Upper lobe of left lung (tissue), 6 donors: Measurements from ENCODE around the gene KDM4B. TPM values are rescaled to one million over a fixed set of nuclear protein-coding genes. Genes with fewer than 3 reads are reported as not detected.

ENCODE experiments used
- ATAC-seq, 2 donors: fragments of 200-7000 bp; cut with Tn5 transposase; one replicate each; pipeline ENCODE4 v1.9.1; 2022; ENCODE audit warnings: mild to moderate bottlenecking in 2 of 2, moderate library complexity in 2 of 2; ENCODE audit not compliant: low FRiP score in 2 of 2
- DNase-seq, 2 donors: peaks; one replicate each; pipeline ENCODE4 v3.0.0-alpha.2; 2019 to 2020
- H3K27ac ChIP-seq, 4 donors: fragments of 200-600 bp; sonication (generic); one replicate each; pipeline ENCODE4 v1.5.1; 2016 to 2019
- H3K27me3 ChIP-seq, 4 donors: fragments of 200-600 bp; sonication (generic); one replicate each; pipeline ENCODE4 v1.5.1; 2017 to 2019
- H3K36me3 ChIP-seq, 4 donors: fragments of 200-600 bp; sonication (generic); one replicate each; pipeline ENCODE4 v1.5.1; 2016 to 2019
- H3K4me1 ChIP-seq, 4 donors: fragments of 200-600 bp; sonication (generic); one replicate each; pipeline ENCODE4 v1.5.1; 2018 to 2019
- H3K4me3 ChIP-seq, 4 donors: fragments of 200-600 bp; sonication (generic); one replicate each; pipeline ENCODE4 v1.5.1; 2017 to 2019; ENCODE audit warnings: mild to moderate bottlenecking in 2 of 4, moderate library complexity in 1 of 4
- H3K9me3 ChIP-seq, 4 donors: fragments of 200-600 bp; sonication (generic); one replicate each; pipeline ENCODE4 v1.5.1; 2018 to 2019
- EP300 ChIP-seq, 4 donors: sonication (generic); formaldehyde crosslinking; IDR thresholded peaks; one replicate each; pipeline ENCODE4 v1.5.1; 2017; ENCODE audit warnings: antibody characterized with exemption in 4 of 4, control low read depth in 2 of 4
- POLR2A ChIP-seq, 4 donors: fragments of 450-650 bp; IDR thresholded peaks; one replicate each; pipeline ENCODE4 v1.5.1; 2016 to 2017; ENCODE audit warnings: antibody characterized with exemption in 4 of 4, mild to moderate bottlenecking in 2 of 4
- POLR2AphosphoS5 ChIP-seq, 2 donors: sonication (generic); formaldehyde crosslinking; IDR thresholded peaks; one replicate each; pipeline ENCODE4 v1.5.1; 2017; ENCODE audit warnings: antibody characterized with exemption in 2 of 2
- WGBS, 2 donors: methylation state at CpG; one replicate each; pipeline ENCODE4 v1.1.5; 2017 to 2018; 5-methylcytosine and 5-hydroxymethylcytosine counted together
- total RNA-seq, 6 donors: library from RNA; depleted of rRNA in 4 of 6; stranded (reverse); fragments of >200 nt in 4 of 6; gene quantifications; one replicate each; pipeline versions ENCODE4 v1.1.0 to v1.2.1, GENCODE V29; 2016 to 2021
- TF ChIP-seq, protein P1 (sequence below), 6 experiments: fragments of 450-650 bp in 4 of 6; fragments of 200-600 bp in 2 of 6; sonication (generic) in 2 of 6; IDR thresholded peaks; one replicate each; pipeline ENCODE4 v1.5.1; 2016 to 2019; ENCODE audit warnings: antibody characterized with exemption in 6 of 6
- donor health status: DM: no; HTN: no; CAD: no; lungs with moderate emphysema.
- donor health status: DM: no; HTN: yes; CAD: no; lungs with severe emphysema.

KDM4B gene
- total RNA-seq, 6 donors from 2014 or later: 28.1 to 112 (median 38.2) TPM

DNA sequence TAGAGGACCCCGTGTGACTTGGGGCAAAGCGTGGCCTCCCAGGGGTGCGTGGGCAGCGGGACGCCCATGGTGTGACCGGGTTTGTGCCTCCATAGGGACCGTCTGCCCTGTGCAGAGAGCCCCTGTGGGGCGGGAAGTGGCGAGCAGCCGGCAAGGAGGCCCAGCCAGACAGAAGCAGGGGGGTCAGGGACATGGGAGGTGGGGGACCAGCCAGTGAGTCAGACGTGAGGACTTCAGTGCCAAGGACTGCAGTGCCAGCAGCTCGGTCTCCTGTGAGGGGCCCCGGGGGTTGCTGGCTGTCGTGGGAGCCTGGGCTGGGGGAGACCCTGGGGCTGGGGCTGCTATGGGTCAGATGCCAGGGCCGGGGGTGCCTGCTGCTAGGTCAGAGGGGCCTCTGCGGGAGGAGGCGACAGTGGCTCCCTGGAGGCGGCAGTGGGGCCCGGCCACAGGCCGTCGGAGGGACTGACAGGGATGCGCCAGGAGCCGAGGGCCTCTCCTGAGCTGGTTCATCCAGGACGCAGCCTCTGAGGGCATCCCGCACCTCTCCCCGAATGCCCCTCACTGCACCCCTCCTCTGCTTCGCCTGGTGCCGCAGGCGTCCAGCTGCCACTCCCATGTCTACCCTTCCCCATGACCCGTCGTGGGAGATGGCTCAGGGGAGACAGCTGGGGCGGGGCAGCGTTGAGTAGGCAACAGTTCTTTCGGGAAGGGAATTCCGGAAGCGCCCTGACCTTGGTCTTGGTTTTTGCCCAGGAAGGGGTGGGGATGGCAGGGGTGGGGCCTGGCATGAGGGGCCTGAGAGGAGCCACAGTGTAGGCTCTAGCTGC lies 80.0 kb downstream of the KDM4B start:
- Histone ChIP-seq H3K4me1 (peaks cover 26 to 46% (median 31%) of the 10 kb centered on the region in 4 donors), H3K27me3 (no peaks in the 10 kb centered on the region), H3K36me3 (peaks cover 6 to 49% (median 37%) of the 10 kb centered on the region in 4 donors), H3K27ac (no peak overlapping the region), H3K4me3 (no peak overlapping the region), H3K9me3 (no peaks in the 10 kb centered on the region)
- DNase-seq (peak in 1 of 2 donors; percentile 82), ATAC-seq (peak in 1 of 2 donors; percentile 60)
- 76 to 77% methylated on average over 17 to 28 of the region's 36 CpGs for WGBS, 2 donors
- TF ChIP-seq, protein P1, sequence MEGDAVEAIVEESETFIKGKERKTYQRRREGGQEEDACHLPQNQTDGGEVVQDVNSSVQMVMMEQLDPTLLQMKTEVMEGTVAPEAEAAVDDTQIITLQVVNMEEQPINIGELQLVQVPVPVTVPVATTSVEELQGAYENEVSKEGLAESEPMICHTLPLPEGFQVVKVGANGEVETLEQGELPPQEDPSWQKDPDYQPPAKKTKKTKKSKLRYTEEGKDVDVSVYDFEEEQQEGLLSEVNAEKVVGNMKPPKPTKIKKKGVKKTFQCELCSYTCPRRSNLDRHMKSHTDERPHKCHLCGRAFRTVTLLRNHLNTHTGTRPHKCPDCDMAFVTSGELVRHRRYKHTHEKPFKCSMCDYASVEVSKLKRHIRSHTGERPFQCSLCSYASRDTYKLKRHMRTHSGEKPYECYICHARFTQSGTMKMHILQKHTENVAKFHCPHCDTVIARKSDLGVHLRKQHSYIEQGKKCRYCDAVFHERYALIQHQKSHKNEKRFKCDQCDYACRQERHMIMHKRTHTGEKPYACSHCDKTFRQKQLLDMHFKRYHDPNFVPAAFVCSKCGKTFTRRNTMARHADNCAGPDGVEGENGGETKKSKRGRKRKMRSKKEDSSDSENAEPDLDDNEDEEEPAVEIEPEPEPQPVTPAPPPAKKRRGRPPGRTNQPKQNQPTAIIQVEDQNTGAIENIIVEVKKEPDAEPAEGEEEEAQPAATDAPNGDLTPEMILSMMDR (IDR thresholded peaks at IDR 0.05): no peak
- TF ChIP-seq POLR2A (IDR thresholded peaks at IDR 0.05) (no peak), POLR2AphosphoS5 (IDR thresholded peaks at IDR 0.05) (no peak), EP300 (IDR thresholded peaks at IDR 0.05) (no peak)

DNA sequence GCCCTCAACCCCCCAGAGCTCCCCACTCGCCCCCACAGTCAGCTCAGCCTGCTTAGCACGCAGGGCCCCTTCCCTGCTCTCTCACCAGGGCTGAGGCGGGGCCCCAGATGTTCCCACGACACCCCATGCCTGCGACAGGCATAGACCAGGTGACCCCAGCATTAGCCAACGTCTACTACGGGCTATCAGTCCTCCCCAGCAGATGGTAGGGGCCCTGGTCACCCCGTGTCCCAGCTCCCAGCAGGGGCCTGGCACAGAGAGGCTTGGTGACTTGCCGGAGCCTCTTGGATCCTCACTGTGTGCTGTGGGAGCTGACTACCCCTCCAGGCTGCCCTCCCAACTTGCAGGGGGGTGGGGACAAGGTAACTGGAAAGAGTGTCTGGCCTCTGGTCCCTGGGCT lies 80.6 kb downstream of the KDM4B start:
- Histone ChIP-seq H3K4me3 (no peak overlapping the region), H3K36me3 (peaks cover 6 to 51% (median 40%) of the 10 kb centered on the region in 4 donors), H3K27ac (no peak overlapping the region), H3K27me3 (no peaks in the 10 kb centered on the region), H3K4me1 (peaks cover 26 to 46% (median 31%) of the 10 kb centered on the region in 4 donors), H3K9me3 (no peaks in the 10 kb centered on the region)
- peak in 1 of 2 donors; percentile 62 for DNase-seq
- ATAC-seq: no peak
- WGBS, 2 donors: 87 to 100% methylated on average over 1 to 9 of the region's 9 CpGs
- TF ChIP-seq, protein P1 (IDR thresholded peaks at IDR 0.05): no peak
- TF ChIP-seq POLR2A (IDR thresholded peaks at IDR 0.05): no peak
- TF ChIP-seq POLR2AphosphoS5 (IDR thresholded peaks at IDR 0.05): no peak

DNA sequence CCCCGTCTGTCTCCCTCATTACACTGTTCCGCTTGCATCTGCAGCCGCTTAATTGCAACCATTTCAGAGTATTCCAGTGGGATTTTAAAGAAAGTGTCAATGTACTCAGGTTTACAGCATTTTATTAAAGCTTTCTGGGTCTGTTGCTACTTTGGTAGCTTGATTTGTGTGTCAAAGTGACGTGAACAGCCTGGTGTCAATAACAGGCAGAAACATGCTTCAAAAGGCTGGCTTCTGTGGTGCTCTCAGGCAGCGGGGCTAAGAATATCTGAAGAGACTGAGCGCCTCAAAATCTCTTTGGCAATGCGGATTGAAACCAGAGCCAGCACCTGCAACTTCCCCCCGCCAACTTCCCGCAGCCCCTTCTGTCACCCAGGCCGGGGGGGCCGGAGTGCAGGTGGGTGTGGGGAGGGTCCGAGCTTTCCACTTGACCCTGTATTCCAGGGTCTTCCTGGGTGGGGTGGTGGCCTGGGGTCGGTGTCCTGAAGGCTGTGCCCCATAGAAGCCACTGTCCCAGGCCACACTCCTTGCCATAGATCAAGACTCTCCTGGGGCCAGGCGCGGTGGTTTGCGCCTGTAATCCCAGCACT lies 81.2 kb downstream of the KDM4B start:
- 87 to 95% methylated on average over 11 to 16 of the region's 16 CpGs for WGBS, 2 donors
- peaks cover 26 to 46% (median 31%) of the 10 kb centered on the region in 4 donors for H3K4me1 ChIP-seq
- H3K27ac ChIP-seq: no peak overlapping the region
- H3K36me3 ChIP-seq: peaks cover 6 to 57% (median 43%) of the 10 kb centered on the region in 4 donors
- no peak overlapping the region for H3K4me3 ChIP-seq
- TF ChIP-seq EP300 (IDR thresholded peaks at IDR 0.05) (no peak), POLR2A (IDR thresholded peaks at IDR 0.05) (no peak), POLR2AphosphoS5 (IDR thresholded peaks at IDR 0.05) (no peak)
- TF ChIP-seq, protein P1 (IDR thresholded peaks at IDR 0.05): no peak
- DNase-seq (peak in 1 of 2 donors; percentile 61), ATAC-seq (no peak)
- no peaks in the 10 kb centered on the region for H3K27me3 ChIP-seq
- no peaks in the 10 kb centered on the region for H3K9me3 ChIP-seq

DNA sequence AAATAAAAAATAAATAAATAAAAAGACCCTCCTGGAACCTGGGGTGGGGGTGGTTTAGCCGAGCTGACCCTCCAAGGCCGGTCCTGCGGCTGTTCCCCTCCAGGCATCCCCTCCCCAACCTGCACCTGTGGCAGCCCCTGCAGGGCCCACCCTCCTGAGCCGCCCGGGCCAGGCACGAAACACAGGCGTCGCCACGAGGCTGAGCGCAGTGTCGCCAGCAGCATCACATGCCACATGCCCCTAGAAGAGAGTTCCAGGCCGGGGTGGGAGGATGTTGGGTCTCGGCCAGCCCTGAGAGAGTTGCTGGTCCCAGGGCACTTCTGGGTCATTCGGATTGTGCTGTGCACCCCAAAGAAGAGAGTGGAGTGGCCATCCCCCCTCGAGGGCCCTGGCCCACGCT lies 82.0 kb downstream of the KDM4B start:
- Histone ChIP-seq H3K27ac (no peak overlapping the region), H3K4me1 (peaks cover 26 to 42% (median 30%) of the 10 kb centered on the region in 4 donors), H3K9me3 (no peaks in the 10 kb centered on the region), H3K36me3 (peaks cover 6 to 59% (median 44%) of the 10 kb centered on the region in 4 donors), H3K4me3 (no peak overlapping the region), H3K27me3 (no peaks in the 10 kb centered on the region)
- DNase-seq: peak in 1 of 2 donors; percentile 61
- ATAC-seq: no peak
- 83 to 98% methylated on average over 3 to 14 of the region's 16 CpGs for WGBS, 2 donors
- no peak for TF ChIP-seq POLR2AphosphoS5 (IDR thresholded peaks at IDR 0.05)
- TF ChIP-seq EP300 (IDR thresholded peaks at IDR 0.05): no peak
- no peak for TF ChIP-seq POLR2A (IDR thresholded peaks at IDR 0.05)
- TF ChIP-seq, protein P1 (IDR thresholded peaks at IDR 0.05): no peak
